Activated naive CD8-positive, alpha-beta T cell (primary cell): Measurements from ENCODE around the gene TMEM74B.

Source experiments
- H3K27ac Mint-ChIP-seq: one replicate; pipeline ENCODE4 v1.8.0; 2021; ENCODE audit warnings: mixed read lengths
- H3K27me3 Mint-ChIP-seq: one replicate; pipeline ENCODE4 v1.8.0; 2021; ENCODE audit warnings: mixed read lengths
- H3K36me3 Mint-ChIP-seq: one replicate; pipeline ENCODE4 v1.8.0; 2021; ENCODE audit warnings: mixed read lengths
- H3K4me1 Mint-ChIP-seq: one replicate; pipeline ENCODE4 v1.8.0; 2021; ENCODE audit warnings: low read depth, mixed read lengths
- H3K4me3 Mint-ChIP-seq: one replicate; pipeline ENCODE4 v1.8.0; 2021; ENCODE audit warnings: mild to moderate bottlenecking, mixed read lengths
- H3K9me3 Mint-ChIP-seq: one replicate; pipeline ENCODE4 v1.8.0; 2021; ENCODE audit warnings: low read depth, mixed read lengths

TMEM74B gene

DNA sequence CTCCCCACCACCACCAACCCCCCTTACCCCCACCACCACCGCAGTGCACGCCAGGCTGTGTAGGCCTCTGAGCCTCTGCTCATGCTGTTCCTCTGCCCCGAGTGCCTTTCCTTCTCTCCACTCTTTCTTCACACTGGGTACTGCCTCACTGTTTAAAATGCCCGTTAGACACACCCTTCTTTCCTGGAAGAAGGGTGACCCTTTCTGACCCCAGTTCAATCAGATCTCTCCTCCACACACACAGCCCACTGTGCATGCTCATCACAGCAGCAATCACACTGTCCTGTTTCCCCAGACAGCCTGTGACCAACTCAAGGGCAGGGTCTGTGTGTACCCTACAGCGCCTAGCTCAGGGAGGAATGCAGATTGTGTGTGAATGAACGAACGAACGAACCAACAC, 10.0 kb downstream of the TMEM74B start:
- H3K9me3 Mint-ChIP-seq: no peaks in the 10 kb centered on the region
- no peaks in the 10 kb centered on the region for H3K4me1 Mint-ChIP-seq
- H3K36me3 Mint-ChIP-seq: peaks cover 24% of the 10 kb centered on the region
- H3K27ac Mint-ChIP-seq: no peak overlapping the region
- H3K27me3 Mint-ChIP-seq: no peaks in the 10 kb centered on the region
- H3K4me3 Mint-ChIP-seq: no peak overlapping the region

DNA sequence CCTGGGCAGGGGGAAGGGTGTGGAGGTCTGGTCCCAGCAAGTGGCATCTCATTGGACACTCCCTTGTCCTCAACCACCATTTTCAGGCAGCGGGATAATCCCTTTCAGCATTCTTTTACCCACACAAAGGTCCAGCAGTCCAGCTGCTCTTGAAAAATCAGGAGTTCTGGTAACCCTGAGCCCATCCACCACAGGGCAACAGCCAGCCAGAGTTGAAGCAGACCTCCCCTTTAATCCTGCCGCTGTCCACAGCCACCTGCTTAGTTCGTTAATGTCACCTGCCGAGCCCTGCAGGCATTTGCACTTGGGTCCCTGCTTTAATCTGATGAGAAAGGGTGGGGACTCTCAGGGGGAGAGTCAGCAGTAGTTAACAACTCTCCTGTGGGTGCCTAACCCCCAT, 11.1 kb downstream of the TMEM74B start:
- H3K36me3 Mint-ChIP-seq: peaks cover 28% of the 10 kb centered on the region
- H3K27ac Mint-ChIP-seq: no peak overlapping the region
- no peak overlapping the region for H3K4me3 Mint-ChIP-seq
- H3K4me1 Mint-ChIP-seq: no peaks in the 10 kb centered on the region
- no peaks in the 10 kb centered on the region for H3K27me3 Mint-ChIP-seq
- no peaks in the 10 kb centered on the region for H3K9me3 Mint-ChIP-seq

DNA sequence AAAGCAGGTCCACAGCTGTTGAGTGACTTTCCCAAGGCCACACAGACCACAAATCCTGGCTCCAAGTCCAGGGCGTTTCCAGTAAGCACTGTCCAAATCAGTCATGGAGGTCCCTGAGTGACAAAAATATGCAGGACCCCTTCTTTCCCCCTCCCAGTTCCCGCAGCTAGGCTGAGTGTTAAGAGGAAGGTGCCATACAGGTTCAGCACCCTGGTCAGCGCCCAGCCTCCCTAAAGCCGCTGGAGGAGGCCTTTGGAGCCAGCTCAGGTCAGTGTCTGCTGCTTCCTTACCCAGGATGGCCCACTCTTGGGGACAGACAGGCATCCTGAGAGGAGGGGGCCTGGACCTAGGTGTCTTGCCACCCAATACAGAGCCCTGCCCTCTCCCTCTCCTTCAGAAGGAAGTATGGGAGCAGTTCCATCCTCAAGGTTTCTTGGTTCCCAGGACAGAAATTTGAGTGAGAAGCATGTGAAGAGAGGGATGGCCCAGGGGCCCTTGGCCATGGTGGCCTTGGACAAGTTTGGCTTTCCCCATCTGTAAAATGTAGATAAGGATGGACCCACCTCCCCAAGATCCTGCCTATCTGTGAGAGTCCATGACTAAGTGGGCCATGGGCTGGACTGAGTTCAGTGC, 13.2 kb downstream of the TMEM74B start:
- peaks cover 35% of the 10 kb centered on the region for H3K36me3 Mint-ChIP-seq
- H3K4me1 Mint-ChIP-seq: no peaks in the 10 kb centered on the region
- H3K9me3 Mint-ChIP-seq: no peaks in the 10 kb centered on the region
- no peak overlapping the region for H3K4me3 Mint-ChIP-seq
- H3K27ac Mint-ChIP-seq: no peak overlapping the region
- H3K27me3 Mint-ChIP-seq: no peaks in the 10 kb centered on the region

DNA sequence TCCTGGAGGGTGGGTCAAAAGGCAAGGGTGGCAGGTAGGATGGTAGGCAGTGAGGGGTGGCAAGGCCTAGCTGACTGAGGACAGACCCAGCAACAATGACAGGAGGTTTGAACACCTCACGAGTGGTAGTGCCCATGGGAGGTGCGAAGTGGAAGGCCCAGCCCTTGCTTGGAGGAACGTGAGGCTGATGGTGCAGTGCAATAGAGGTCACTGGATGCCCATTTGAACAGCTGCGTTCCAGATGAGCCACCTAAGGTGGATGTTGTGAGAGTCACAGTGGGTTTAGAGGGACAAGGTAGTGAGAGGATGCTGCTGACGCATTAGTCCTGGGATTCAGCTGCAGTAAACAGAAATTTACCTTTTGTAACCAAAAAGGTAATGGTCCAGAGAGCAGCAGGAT, 15.6 kb downstream of the TMEM74B start:
- no peaks in the 10 kb centered on the region for H3K4me1 Mint-ChIP-seq
- no peak overlapping the region for H3K27ac Mint-ChIP-seq
- no peaks in the 10 kb centered on the region for H3K27me3 Mint-ChIP-seq
- H3K4me3 Mint-ChIP-seq: no peak overlapping the region
- no peaks in the 10 kb centered on the region for H3K9me3 Mint-ChIP-seq
- peaks cover 37% of the 10 kb centered on the region for H3K36me3 Mint-ChIP-seq

DNA sequence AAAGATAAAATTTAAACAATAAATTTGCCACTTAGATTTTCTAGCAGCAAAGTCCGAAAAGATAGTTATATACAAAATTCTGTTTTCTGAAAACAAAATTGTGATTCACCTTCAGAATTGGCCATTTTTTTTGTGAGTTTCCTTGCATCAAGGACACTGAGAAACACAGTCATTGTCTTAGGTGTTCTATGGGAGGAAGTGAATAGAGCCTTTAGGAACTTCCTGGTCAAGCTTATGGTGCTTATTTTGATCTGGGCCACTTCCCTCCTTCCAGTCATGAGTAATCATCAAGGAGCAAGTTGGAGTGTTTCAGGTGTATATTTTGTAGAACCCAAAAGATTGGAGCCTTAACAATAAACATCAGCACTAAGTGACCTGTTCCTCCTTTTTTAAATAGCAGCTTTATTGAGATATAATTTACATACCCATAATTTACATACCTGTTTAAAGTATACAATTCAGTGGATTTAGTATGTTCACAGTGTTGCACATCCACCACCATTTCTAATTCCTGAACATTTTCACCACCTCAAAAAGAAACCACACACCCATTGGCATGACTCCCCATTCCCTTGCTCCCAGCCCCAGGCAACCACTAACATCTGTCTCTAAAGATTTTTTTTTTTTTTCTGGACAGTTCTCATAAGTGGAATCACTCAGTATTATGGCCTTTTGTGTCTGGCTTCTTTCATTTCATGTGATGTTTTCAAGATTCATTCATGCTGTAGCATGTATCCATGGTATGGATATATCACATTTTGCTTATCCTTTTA, 17.6 kb downstream of the TMEM74B start:
- no peaks in the 10 kb centered on the region for H3K4me1 Mint-ChIP-seq
- H3K27ac Mint-ChIP-seq: no peak overlapping the region
- H3K36me3 Mint-ChIP-seq: peaks cover 32% of the 10 kb centered on the region
- no peaks in the 10 kb centered on the region for H3K9me3 Mint-ChIP-seq
- H3K4me3 Mint-ChIP-seq: no peak overlapping the region
- no peaks in the 10 kb centered on the region for H3K27me3 Mint-ChIP-seq

DNA sequence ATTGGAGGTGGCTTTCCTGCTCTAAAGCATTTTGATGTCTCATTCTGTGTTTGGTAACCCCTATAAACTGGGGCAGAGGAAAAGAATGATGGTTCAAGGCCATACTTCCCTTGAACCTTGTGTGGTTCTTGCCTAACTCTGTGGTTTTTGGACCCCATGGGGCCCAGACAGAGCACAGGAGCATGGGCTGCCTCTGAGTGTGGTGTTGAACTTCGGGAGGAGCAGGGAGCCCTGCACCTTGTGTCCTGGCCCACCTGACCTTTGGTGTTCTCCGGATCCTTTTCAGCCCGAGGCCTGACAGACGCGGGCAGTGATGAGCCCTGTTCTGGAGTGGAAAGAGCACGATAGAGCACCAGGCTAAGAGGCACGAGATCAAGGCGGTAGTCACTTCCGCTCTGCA, 18.8 kb downstream of the TMEM74B start:
- H3K4me1 Mint-ChIP-seq: no peaks in the 10 kb centered on the region
- H3K4me3 Mint-ChIP-seq: no peak overlapping the region
- peaks cover 31% of the 10 kb centered on the region for H3K36me3 Mint-ChIP-seq
- no peaks in the 10 kb centered on the region for H3K9me3 Mint-ChIP-seq
- H3K27me3 Mint-ChIP-seq: no peaks in the 10 kb centered on the region
- no peak overlapping the region for H3K27ac Mint-ChIP-seq

DNA sequence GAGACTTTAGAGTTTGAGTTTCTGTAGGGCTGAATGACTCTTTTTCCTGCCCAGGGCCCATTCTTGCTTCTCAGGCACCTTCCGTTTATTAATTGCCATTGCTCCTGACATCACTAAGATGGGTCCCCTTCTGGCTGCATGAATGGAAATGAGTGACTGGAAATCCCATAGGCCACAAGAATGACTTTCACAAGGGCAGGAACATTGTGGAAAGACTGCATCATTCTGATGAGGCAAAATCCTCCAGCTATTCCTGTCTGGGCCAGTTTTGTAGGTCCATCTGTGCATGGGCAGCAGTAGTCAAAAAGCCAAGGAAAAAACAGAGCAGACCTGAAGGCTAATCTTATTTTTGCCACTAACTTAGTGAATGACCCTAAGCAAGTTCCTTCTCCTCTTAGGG, 19.3 kb downstream of the TMEM74B start:
- Mint-ChIP-seq H3K4me1 (no peaks in the 10 kb centered on the region), H3K9me3 (no peaks in the 10 kb centered on the region), H3K27me3 (no peaks in the 10 kb centered on the region), H3K4me3 (no peak overlapping the region), H3K36me3 (peaks cover 29% of the 10 kb centered on the region), H3K27ac (no peak overlapping the region)

DNA sequence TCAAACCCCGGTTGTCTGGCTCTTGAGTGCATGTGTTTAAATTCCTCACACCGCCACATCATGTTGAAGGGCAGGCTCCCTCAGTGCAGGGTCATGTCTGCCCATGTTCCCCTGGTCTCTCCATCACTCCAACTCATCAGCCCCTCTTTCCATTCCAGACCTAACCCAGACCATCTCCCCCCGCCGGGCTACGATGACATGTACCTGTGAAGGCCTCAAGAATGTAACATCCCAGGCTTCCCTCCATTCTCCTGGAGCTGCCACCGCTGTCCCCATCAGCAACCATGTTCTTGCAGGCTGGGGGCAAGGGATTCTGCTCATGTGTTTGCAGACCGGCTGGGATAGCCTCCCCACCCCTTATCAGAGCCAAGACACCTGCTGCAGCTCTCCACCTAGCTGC, 19.9 kb downstream of the TMEM74B start:
- no peaks in the 10 kb centered on the region for H3K4me1 Mint-ChIP-seq
- H3K4me3 Mint-ChIP-seq: no peak overlapping the region
- no peak overlapping the region for H3K27ac Mint-ChIP-seq
- peaks cover 26% of the 10 kb centered on the region for H3K36me3 Mint-ChIP-seq
- no peaks in the 10 kb centered on the region for H3K9me3 Mint-ChIP-seq
- H3K27me3 Mint-ChIP-seq: no peaks in the 10 kb centered on the region

DNA sequence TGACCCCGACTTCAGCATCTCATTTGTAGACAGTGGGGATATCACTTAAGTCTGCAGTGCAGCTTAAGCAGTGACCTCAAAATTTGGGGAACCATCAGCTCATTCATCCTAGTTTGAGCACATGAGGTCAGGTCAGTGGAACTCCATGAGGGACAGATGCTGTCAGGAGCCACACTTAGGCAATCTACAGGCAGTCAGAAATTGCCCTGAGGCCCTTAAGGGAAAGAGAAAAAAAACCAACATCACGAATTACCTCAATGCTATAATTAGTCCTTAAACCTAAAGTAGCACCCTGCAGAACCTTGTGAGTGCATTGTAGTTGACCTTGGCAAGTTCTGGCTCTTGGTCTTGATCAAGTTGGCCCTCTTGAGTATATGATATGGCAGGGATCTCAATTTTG, 21.1 kb downstream of the TMEM74B start:
- H3K27me3 Mint-ChIP-seq: no peaks in the 10 kb centered on the region
- no peak overlapping the region for H3K27ac Mint-ChIP-seq
- no peak overlapping the region for H3K4me3 Mint-ChIP-seq
- H3K36me3 Mint-ChIP-seq: peaks cover 23% of the 10 kb centered on the region
- H3K9me3 Mint-ChIP-seq: no peaks in the 10 kb centered on the region
- no peaks in the 10 kb centered on the region for H3K4me1 Mint-ChIP-seq

DNA sequence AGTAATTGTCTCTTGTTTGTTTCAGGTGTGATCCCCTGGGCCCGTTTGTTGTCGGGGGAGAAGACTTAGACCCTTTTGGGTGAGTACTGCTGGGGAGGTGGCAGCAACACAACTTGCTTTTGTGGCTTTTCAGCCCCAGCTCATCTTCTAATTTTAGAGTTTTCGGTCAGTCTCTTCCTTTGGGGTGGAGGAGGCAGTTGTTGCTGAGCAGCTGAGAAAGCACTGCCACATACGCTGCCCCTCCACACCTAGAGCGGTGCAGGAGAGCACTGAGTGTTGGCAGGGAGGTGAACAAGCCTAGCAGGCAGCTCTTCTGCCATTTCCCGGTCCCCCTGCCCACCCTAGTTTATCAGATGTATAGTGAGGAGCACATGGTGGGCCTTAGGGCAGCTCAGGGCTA, 21.7 kb downstream of the TMEM74B start:
- Mint-ChIP-seq H3K4me1 (no peaks in the 10 kb centered on the region), H3K27ac (no peak overlapping the region), H3K9me3 (no peaks in the 10 kb centered on the region), H3K4me3 (no peak overlapping the region), H3K36me3 (peaks cover 19% of the 10 kb centered on the region), H3K27me3 (no peaks in the 10 kb centered on the region)

DNA sequence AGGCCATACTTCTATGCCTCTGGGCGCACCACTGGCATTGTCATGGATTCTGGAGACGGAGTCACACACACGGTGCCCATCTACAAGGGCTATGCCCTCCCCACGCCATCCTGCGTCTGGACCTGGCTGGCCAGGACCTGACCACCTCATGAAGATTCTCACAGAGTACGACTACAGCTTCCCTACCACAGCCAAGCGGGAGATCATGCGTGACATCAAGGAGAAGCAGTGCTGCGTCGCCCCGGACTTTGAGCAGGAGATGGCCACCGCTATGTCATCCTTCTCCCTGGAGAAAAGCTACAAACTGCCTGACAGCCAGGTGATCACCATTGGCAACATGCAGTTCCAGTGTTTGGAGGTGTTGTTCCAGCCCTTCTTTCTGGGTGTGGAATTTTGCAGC, 23.8 kb downstream of the TMEM74B start:
- Mint-ChIP-seq H3K27ac (no peak overlapping the region), H3K4me3 (no peak overlapping the region), H3K4me1 (no peaks in the 10 kb centered on the region), H3K36me3 (peaks cover 23% of the 10 kb centered on the region), H3K9me3 (peaks cover 5% of the 10 kb centered on the region), H3K27me3 (no peaks in the 10 kb centered on the region)

DNA sequence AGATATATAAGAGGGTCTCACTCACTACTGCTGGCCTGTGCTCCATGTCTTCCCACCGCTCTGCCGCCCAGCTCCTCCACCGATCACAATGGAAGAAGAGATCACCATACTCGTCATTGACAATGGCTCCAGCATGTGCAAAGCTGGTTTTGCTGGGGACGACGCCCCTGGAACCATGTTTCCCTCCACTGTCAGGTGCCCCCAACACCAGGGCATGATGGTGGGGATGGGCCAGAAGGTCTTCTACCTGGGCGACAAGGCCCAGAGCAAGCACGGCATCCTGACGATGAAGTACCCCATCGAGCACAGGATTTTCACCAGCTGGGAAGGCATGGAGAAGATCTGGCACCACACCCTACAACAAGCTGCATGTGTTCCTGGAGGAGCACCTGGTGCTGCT, 24.3 kb downstream of the TMEM74B start:
- Mint-ChIP-seq H3K27me3 (no peaks in the 10 kb centered on the region), H3K36me3 (peaks cover 27% of the 10 kb centered on the region), H3K27ac (no peak overlapping the region), H3K9me3 (peaks cover 7% of the 10 kb centered on the region), H3K4me3 (no peak overlapping the region), H3K4me1 (no peaks in the 10 kb centered on the region)

DNA sequence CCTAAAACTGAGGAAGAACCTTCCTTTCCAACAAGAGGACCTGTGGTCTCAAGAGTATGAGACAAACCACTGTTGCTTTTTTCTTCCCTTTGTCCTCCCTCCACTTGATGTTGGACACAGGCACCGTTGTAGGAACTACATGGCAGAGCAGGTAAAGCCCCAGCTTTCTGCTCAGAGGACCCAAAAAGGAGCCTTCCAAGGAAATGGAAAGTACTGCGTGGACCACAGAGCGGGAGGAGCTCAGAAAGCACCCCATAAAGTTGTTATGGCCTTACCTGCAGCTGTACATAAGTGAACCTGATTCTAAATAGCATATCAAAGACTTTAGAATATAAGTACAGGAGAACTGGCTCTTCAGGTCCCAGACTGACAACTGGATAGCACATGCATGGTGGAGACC, 29.4 kb downstream of the TMEM74B start:
- no peak overlapping the region for H3K4me3 Mint-ChIP-seq
- no peaks in the 10 kb centered on the region for H3K27me3 Mint-ChIP-seq
- H3K27ac Mint-ChIP-seq: no peak overlapping the region
- peaks cover 13% of the 10 kb centered on the region for H3K4me1 Mint-ChIP-seq
- peaks cover 7% of the 10 kb centered on the region for H3K9me3 Mint-ChIP-seq
- peaks cover 45% of the 10 kb centered on the region for H3K36me3 Mint-ChIP-seq

DNA sequence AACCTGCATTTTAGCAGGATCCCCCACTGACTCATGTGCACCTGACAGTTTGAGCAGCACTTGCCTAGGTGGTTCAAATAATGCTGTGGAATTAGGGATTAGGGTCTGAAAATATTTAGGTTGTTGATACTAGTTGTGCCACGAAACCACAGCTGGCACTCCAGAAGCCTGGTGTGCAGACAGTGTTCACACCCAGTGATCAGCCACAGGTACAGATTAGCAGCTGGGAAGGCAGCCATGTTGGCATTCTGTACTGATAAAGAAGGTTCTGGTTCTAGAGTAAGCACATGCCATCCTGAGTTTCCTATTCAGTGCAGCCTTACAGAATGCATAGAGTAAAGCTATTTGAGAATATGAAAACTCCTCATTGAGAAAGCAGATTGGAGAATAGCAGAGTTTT, 30.1 kb downstream of the TMEM74B start:
- H3K27ac Mint-ChIP-seq: no peak overlapping the region
- peaks cover 14% of the 10 kb centered on the region for H3K4me1 Mint-ChIP-seq
- H3K27me3 Mint-ChIP-seq: no peaks in the 10 kb centered on the region
- no peak overlapping the region for H3K4me3 Mint-ChIP-seq
- H3K36me3 Mint-ChIP-seq: peaks cover 42% of the 10 kb centered on the region
- H3K9me3 Mint-ChIP-seq: peaks cover 7% of the 10 kb centered on the region

DNA sequence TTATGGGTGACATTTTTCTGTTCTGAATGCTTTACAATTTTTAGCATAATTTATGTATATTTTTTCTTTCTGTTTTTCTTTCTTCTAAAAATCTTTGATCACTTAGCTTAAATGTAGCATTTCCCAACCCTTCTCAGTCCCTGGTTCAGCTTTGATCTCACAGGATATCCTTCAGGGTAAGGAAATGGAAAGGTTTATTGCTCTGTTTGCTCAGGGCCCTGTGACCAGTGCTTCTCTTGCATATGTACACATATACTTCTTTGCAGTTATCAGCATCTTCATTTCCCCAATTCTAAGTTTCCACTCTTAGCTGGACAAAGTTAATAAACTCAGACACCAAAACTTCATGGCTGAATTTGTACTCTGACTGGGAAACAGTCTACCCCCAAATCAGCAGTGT, 30.6 kb downstream of the TMEM74B start:
- H3K36me3 Mint-ChIP-seq: peaks cover 42% of the 10 kb centered on the region
- no peak overlapping the region for H3K27ac Mint-ChIP-seq
- no peak overlapping the region for H3K4me3 Mint-ChIP-seq
- no peaks in the 10 kb centered on the region for H3K27me3 Mint-ChIP-seq
- peaks cover 14% of the 10 kb centered on the region for H3K4me1 Mint-ChIP-seq
- peaks cover 7% of the 10 kb centered on the region for H3K9me3 Mint-ChIP-seq

DNA sequence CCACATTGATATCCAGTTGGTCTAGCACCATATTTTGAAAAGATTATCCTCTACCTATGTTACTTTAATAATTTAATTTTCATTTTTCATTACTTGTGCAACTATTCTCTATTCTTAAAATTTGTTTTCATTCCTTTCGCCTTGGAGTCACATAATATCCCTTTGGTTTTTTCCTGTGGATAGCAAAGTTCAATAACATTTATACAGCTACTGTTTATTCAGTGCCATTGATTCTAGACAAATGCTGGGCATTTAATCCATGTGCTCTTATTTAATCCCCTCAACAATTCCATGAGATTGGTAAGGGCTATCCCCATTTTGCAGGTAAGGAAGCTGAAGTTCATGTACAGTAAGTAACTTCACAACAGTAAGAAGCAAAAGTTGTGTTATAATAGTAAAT, 33.8 kb downstream of the TMEM74B start:
- Mint-ChIP-seq H3K27me3 (no peaks in the 10 kb centered on the region), H3K36me3 (peaks cover 36% of the 10 kb centered on the region), H3K9me3 (peaks cover 2% of the 10 kb centered on the region), H3K27ac (no peak overlapping the region), H3K4me1 (peaks cover 29% of the 10 kb centered on the region), H3K4me3 (no peak overlapping the region)
